Naive thymus-derived CD8-positive, alpha-beta T cell (primary cell): ENCODE data around the gene TMEM44. TPM values are rescaled to one million over a fixed set of nuclear protein-coding genes. Genes with fewer than 3 reads are reported as not detected.

Source experiments
- ATAC-seq, 2 donors: fragments of 150-1000 bp; cut with Tn5 transposase in 1 of 2; sonication (Bioruptor Pico), chemical (Tn5 transposase) in 1 of 2; 1 replicate in 1 of 2; 2 replicates in 1 of 2; pipeline ENCODE4 v1.10.0; 2021; ENCODE audit warnings: mild to moderate bottlenecking in 2 of 2, moderate library complexity in 2 of 2
- POLR2A ChIA-PET: fragments of 350-600 bp; sonication (Branson Sonifier 250); formaldehyde crosslinking; loops from one replicate; lab custom pipeline; 2021; ENCODE audit warnings: antibody characterized with exemption; lab: Charles Lee
- DNase-seq, 10 donors: peaks; one replicate each; pipeline versions ENCODE4 v3.0.0 to v3.0.0-alpha.2; 2020 to 2022
- H3K27ac Mint-ChIP-seq, 10 donors: one replicate each; pipeline ENCODE4 v1.8.0; 2020 to 2022; ENCODE audit warnings: mild to moderate bottlenecking in 10 of 10, mixed read lengths in 10 of 10, moderate library complexity in 4 of 10, inconsistent platforms in 1 of 10
- H3K27me3 Mint-ChIP-seq, 5 donors: one replicate each; pipeline ENCODE4 v1.8.0; 2021 to 2022; ENCODE audit warnings: mixed read lengths in 5 of 5
- H3K36me3 Mint-ChIP-seq, 3 donors: one replicate each; pipeline ENCODE4 v1.8.0; 2020 to 2022; ENCODE audit warnings: mixed read lengths in 3 of 3, mild to moderate bottlenecking in 2 of 3, inconsistent platforms in 1 of 3
- H3K4me1 Mint-ChIP-seq, 4 donors: one replicate each; pipeline ENCODE4 v1.8.0; 2021 to 2022; ENCODE audit warnings: mixed read lengths in 4 of 4
- H3K4me3 Mint-ChIP-seq, 10 donors: one replicate each; pipeline ENCODE4 v1.8.0; 2020 to 2022; ENCODE audit warnings: mild to moderate bottlenecking in 10 of 10, mixed read lengths in 10 of 10, moderate library complexity in 6 of 10, inconsistent platforms in 1 of 10
- H3K9me3 Mint-ChIP-seq, 9 donors: one replicate each; pipeline ENCODE4 v1.8.0; 2020 to 2022; ENCODE audit warnings: mixed read lengths in 9 of 9, mild to moderate bottlenecking in 3 of 9, inconsistent platforms in 1 of 9, moderate library complexity in 1 of 9
- polyA plus RNA-seq, 3 donors: library from polyadenylated mRNA; unstranded; fragments of 300-500 nt; fragmentation: Illumina TruSeq; gene quantifications; one replicate each; pipeline ENCODE4 v1.2.3, GENCODE V29; 2021
- total RNA-seq, 8 experiments: library from RNA in 2 of 8; stranded (reverse) in 2 of 8; gene quantifications; one replicate each; pipeline ENCODE4 v1.2.3 and lab custom pipeline; 2021 to 2026

The TMEM44 gene
- total and polyA plus RNA-seq, 5 experiments from 2014 or later: 0.14 to 4.6 (median 2.0) TPM

- Mint-ChIP-seq H3K27me3 (no peaks in the 10 kb centered on the region), H3K4me1 (no peaks in the 10 kb centered on the region), H3K36me3 (no peaks in the 10 kb centered on the region), H3K27ac (no peak overlapping the region), H3K9me3 (no peaks in the 10 kb centered on the region), H3K4me3 (no peak overlapping the region)
- DNase-seq (no peak), ATAC-seq (no peak)
- POLR2A ChIA-PET: no interaction called here
These were observed 11.3 kb downstream of the TMEM44 start for GRCh38 chr3:194621947-194622346.

- Mint-ChIP-seq H3K4me3 (no peak overlapping the region), H3K27ac (no peak overlapping the region), H3K36me3 (no peaks in the 10 kb centered on the region), H3K4me1 (no peaks in the 10 kb centered on the region), H3K9me3 (no peaks in the 10 kb centered on the region), H3K27me3 (no peaks in the 10 kb centered on the region)
- POLR2A ChIA-PET: no interaction called here
- DNase-seq (no peak), ATAC-seq (no peak)
These were observed 13.0 kb downstream of the TMEM44 start for GRCh38 chr3:194620196-194620595.

GRCh38 chr3:194619741-194620140 is 13.5 kb downstream of the TMEM44 start:
- no peaks in the 10 kb centered on the region for H3K27me3 Mint-ChIP-seq
- no peak overlapping the region for H3K27ac Mint-ChIP-seq
- ATAC-seq: no peak
- no peaks in the 10 kb centered on the region for H3K9me3 Mint-ChIP-seq
- POLR2A ChIA-PET: no interaction called here
- H3K4me3 Mint-ChIP-seq: no peak overlapping the region
- no peaks in the 10 kb centered on the region for H3K36me3 Mint-ChIP-seq
- H3K4me1 Mint-ChIP-seq: no peaks in the 10 kb centered on the region
- DNase-seq: no peak

GRCh38 chr3:194618858-194619608 is 14.2 kb downstream of the TMEM44 start:
- POLR2A ChIA-PET: no interaction called here
- DNase-seq (no peak), ATAC-seq (no peak)
- H3K27me3 Mint-ChIP-seq: no peaks in the 10 kb centered on the region
- H3K4me3 Mint-ChIP-seq: no peak overlapping the region
- no peaks in the 10 kb centered on the region for H3K4me1 Mint-ChIP-seq
- H3K27ac Mint-ChIP-seq: no peak overlapping the region
- H3K36me3 Mint-ChIP-seq: no peaks in the 10 kb centered on the region
- no peaks in the 10 kb centered on the region for H3K9me3 Mint-ChIP-seq

GRCh38 chr3:194617827-194618226 is 15.4 kb downstream of the TMEM44 start:
- no peaks in the 10 kb centered on the region for H3K36me3 Mint-ChIP-seq
- no peak for DNase-seq

GRCh38 chr3:194617143-194617671 is 16.0 kb downstream of the TMEM44 start:
- no peak overlapping the region for H3K4me3 Mint-ChIP-seq
- no peaks in the 10 kb centered on the region for H3K9me3 Mint-ChIP-seq
- no peaks in the 10 kb centered on the region for H3K27me3 Mint-ChIP-seq
- ATAC-seq (no peak), DNase-seq (no peak)
- H3K27ac Mint-ChIP-seq: no peak overlapping the region
- H3K4me1 Mint-ChIP-seq: no peaks in the 10 kb centered on the region
- POLR2A ChIA-PET: no interaction called here
- no peaks in the 10 kb centered on the region for H3K36me3 Mint-ChIP-seq

More at GRCh38 chr3:194617827-194618226, 15.4 kb downstream of the TMEM44 start:
- Mint-ChIP-seq H3K4me1 (no peaks in the 10 kb centered on the region), H3K27me3 (no peaks in the 10 kb centered on the region), H3K27ac (peak overlapping the region in 1 of 10 donors; percentile 43), H3K9me3 (no peaks in the 10 kb centered on the region), H3K4me3 (no peak overlapping the region)
- ATAC-seq: no peak
- POLR2A ChIA-PET: no interaction called here

GRCh38 chr3:194615226-194615625 is 18.0 kb downstream of the TMEM44 start:
- Mint-ChIP-seq H3K4me1 (no peaks in the 10 kb centered on the region), H3K27me3 (no peaks in the 10 kb centered on the region), H3K4me3 (no peak overlapping the region), H3K36me3 (no peaks in the 10 kb centered on the region), H3K27ac (no peak overlapping the region), H3K9me3 (no peaks in the 10 kb centered on the region)
- POLR2A ChIA-PET: no interaction called here
- DNase-seq: no peak
- no peak for ATAC-seq

GRCh38 chr3:194612221-194612620 is 21.0 kb downstream of the TMEM44 start:
- ATAC-seq (no peak), DNase-seq (no peak)
- Mint-ChIP-seq H3K4me3 (no peak overlapping the region), H3K36me3 (no peaks in the 10 kb centered on the region), H3K27me3 (no peaks in the 10 kb centered on the region), H3K9me3 (no peaks in the 10 kb centered on the region), H3K27ac (no peak overlapping the region), H3K4me1 (no peaks in the 10 kb centered on the region)
- POLR2A ChIA-PET: no interaction called here

GRCh38 chr3:194610689-194611088 is 22.5 kb downstream of the TMEM44 start:
- POLR2A ChIA-PET: no interaction called here
- Mint-ChIP-seq H3K4me1 (no peaks in the 10 kb centered on the region), H3K9me3 (no peaks in the 10 kb centered on the region), H3K4me3 (no peak overlapping the region), H3K27ac (peak overlapping the region in 2 of 10 donors; percentile 12 to 76), H3K36me3 (no peaks in the 10 kb centered on the region), H3K27me3 (no peaks in the 10 kb centered on the region)
- DNase-seq: no peak
- ATAC-seq: no peak

- H3K36me3 Mint-ChIP-seq: no peaks in the 10 kb centered on the region
- H3K4me1 Mint-ChIP-seq: no peaks in the 10 kb centered on the region
- H3K9me3 Mint-ChIP-seq: no peaks in the 10 kb centered on the region
- no peaks in the 10 kb centered on the region for H3K27me3 Mint-ChIP-seq
- H3K4me3 Mint-ChIP-seq: no peak overlapping the region
- POLR2A ChIA-PET: no interaction called here
- ATAC-seq (no peak), DNase-seq (no peak)
- no peak overlapping the region for H3K27ac Mint-ChIP-seq
These were observed 23.6 kb downstream of the TMEM44 start for GRCh38 chr3:194609601-194610000.

GRCh38 chr3:194608981-194609380 is 24.2 kb downstream of the TMEM44 start:
- H3K4me3 Mint-ChIP-seq: no peak overlapping the region
- H3K36me3 Mint-ChIP-seq: no peaks in the 10 kb centered on the region
- DNase-seq (no peak), ATAC-seq (no peak)
- H3K27ac Mint-ChIP-seq: peak overlapping the region in 1 of 10 donors; percentile 9
- no peaks in the 10 kb centered on the region for H3K9me3 Mint-ChIP-seq
- POLR2A ChIA-PET: no interaction called here
- H3K27me3 Mint-ChIP-seq: no peaks in the 10 kb centered on the region
- H3K4me1 Mint-ChIP-seq: no peaks in the 10 kb centered on the region

- no peak overlapping the region for H3K4me3 Mint-ChIP-seq
- ATAC-seq (no peak), DNase-seq (no peak)
- POLR2A ChIA-PET: no interaction called here
- no peaks in the 10 kb centered on the region for H3K9me3 Mint-ChIP-seq
- H3K27ac Mint-ChIP-seq: no peak overlapping the region
- H3K4me1 Mint-ChIP-seq: no peaks in the 10 kb centered on the region
- H3K27me3 Mint-ChIP-seq: no peaks in the 10 kb centered on the region
- peaks cover 0 to 2% (median 0%) of the 10 kb centered on the region in 3 donors for H3K36me3 Mint-ChIP-seq
These were observed 25.4 kb downstream of the TMEM44 start for GRCh38 chr3:194607592-194608389.

- POLR2A ChIA-PET: no interaction called here
- H3K4me3 Mint-ChIP-seq: no peak overlapping the region
- DNase-seq (no peak), ATAC-seq (no peak)
- H3K36me3 Mint-ChIP-seq: peaks cover 0 to 2% (median 0%) of the 10 kb centered on the region in 3 donors
- H3K9me3 Mint-ChIP-seq: no peaks in the 10 kb centered on the region
- H3K27ac Mint-ChIP-seq: no peak overlapping the region
- H3K27me3 Mint-ChIP-seq: no peaks in the 10 kb centered on the region
- H3K4me1 Mint-ChIP-seq: no peaks in the 10 kb centered on the region
These were observed 26.3 kb downstream of the TMEM44 start for GRCh38 chr3:194606941-194607340.
